DND-41 (cell line): Measurements from ENCODE around the gene CREBBP.

Experiments used
- ATAC-seq: fragments of 200-7000 bp; cut with Tn5 transposase; 3 replicates; pipeline ENCODE4 v1.9.1; 2021; ENCODE audit warnings: low read depth; ENCODE audit not compliant: insufficient read depth
- DNase-seq: peaks from one replicate; pipeline ENCODE4 v3.0.0-alpha.2; 2020
- H2AFZ ChIP-seq: 2 replicates; pipeline ENCODE4 v1.6.0; 2012; ENCODE audit warnings: low read depth, low read length
- H3K27ac ChIP-seq: 2 replicates; pipeline ENCODE4 v1.5.1; 2012; ENCODE audit warnings: low read length, inconsistent platforms
- H3K27me3 ChIP-seq: fragments of 200-600 bp; sonication (generic); 2 replicates; pipeline ENCODE4 v1.6.0; 2012; ENCODE audit warnings: low read length, mild to moderate bottlenecking, inconsistent platforms; ENCODE audit not compliant: insufficient read depth, poor library complexity
- H3K36me3 ChIP-seq: 2 replicates; pipeline ENCODE4 v1.5.1; 2012; ENCODE audit warnings: low read length, inconsistent platforms; ENCODE audit not compliant: insufficient read depth
- H3K4me1 ChIP-seq: 2 replicates; pipeline ENCODE4 v1.5.1; 2012; ENCODE audit warnings: mild to moderate bottlenecking, low read length; ENCODE audit not compliant: insufficient read depth
- H3K4me2 ChIP-seq: 2 replicates; pipeline ENCODE4 v1.6.0; 2012; ENCODE audit warnings: mild to moderate bottlenecking, moderate library complexity, low read length, inconsistent platforms; ENCODE audit not compliant: insufficient read depth
- H3K4me3 ChIP-seq, 2 experiments: fragments of 200-600 bp in 1 of 2; shearing (Covaris generic) in 1 of 2; 2 replicates each; pipeline ENCODE4 v1.5.1; 2012 to 2016; ENCODE audit warnings: inconsistent platforms in 2 of 2, low read length in 2 of 2, mild to moderate bottlenecking in 2 of 2, low read depth in 1 of 2, moderate library complexity in 1 of 2
- H3K79me2 ChIP-seq: 2 replicates; pipeline ENCODE4 v1.6.0; 2012; ENCODE audit warnings: low read length, inconsistent platforms; ENCODE audit not compliant: insufficient read depth
- H3K9ac ChIP-seq: 2 replicates; pipeline ENCODE4 v1.6.0; 2012; ENCODE audit warnings: low read depth, mild to moderate bottlenecking, inconsistent platforms, low read length, moderate library complexity
- H3K9me3 ChIP-seq: 2 replicates; pipeline ENCODE4 v1.5.1; 2012; ENCODE audit warnings: low read length, moderate library complexity, mild to moderate bottlenecking, inconsistent platforms; ENCODE audit not compliant: insufficient read depth, severe bottlenecking
- H4K20me1 ChIP-seq: 2 replicates; pipeline ENCODE4 v1.6.0; 2012; ENCODE audit warnings: low read length; ENCODE audit not compliant: insufficient read depth
- CTCF ChIP-seq: IDR thresholded peaks from 2 replicates; pipeline ENCODE4 v1.5.1; 2012; ENCODE audit warnings: borderline replicate concordance, low read length, moderate library complexity, mild to moderate bottlenecking; ENCODE audit not compliant: poor library complexity, severe bottlenecking; ENCODE audit errors: extremely low read depth
- EZH2 ChIP-seq: IDR thresholded peaks from 3 replicates; pipeline ENCODE4 v1.6.1; 2012; ENCODE audit warnings: borderline replicate concordance, low read depth, mild to moderate bottlenecking, moderate library complexity, low read length, inconsistent platforms; ENCODE audit not compliant: severe bottlenecking

Gene CREBBP

DNA sequence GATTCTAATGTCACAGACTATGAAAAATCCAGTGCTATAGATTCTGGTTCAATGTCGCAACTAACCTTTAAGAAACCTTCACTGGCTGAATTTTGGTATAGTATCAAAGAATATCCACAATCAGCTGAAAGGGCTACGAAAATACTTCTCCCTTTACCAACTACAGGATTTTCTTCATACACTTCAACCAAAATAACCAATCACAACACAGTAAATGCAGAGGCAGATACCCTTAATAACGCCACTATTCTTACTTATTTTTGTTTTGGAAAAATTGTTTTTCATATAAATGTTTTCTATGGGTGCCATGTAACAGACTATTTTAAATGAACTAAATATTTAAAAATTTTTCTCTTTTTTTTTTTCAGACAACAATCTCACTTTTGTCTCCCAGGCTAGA lies 114.3 kb downstream of the CREBBP start:
- H3K36me3 ChIP-seq: peaks cover 87% of the 10 kb centered on the region
- no peaks in the 10 kb centered on the region; the same call in 1 of the 2 replicates for H3K79me2 ChIP-seq
- ATAC-seq (no peak), DNase-seq (no peak)
- H3K4me1 ChIP-seq: no peaks in the 10 kb centered on the region
- no peak for TF ChIP-seq EZH2
- TF ChIP-seq CTCF: no peak
- no peak overlapping the region for H3K4me2 ChIP-seq
- H3K9me3 ChIP-seq: no peaks in the 10 kb centered on the region
- peaks cover 12% of the 10 kb centered on the region for H4K20me1 ChIP-seq
- no peak overlapping the region for H2AFZ ChIP-seq
- H3K27ac ChIP-seq: no peak overlapping the region
- no peaks in the 10 kb centered on the region for H3K27me3 ChIP-seq
- H3K4me3 ChIP-seq: no peak overlapping the region
- no peak overlapping the region for H3K9ac ChIP-seq

GRCh38 chr16:3764409-3764808 lies 116.1 kb downstream of the CREBBP start:
- Histone ChIP-seq H3K36me3 (peaks cover 84% of the 10 kb centered on the region), H3K79me2 (no peaks in the 10 kb centered on the region; the same call in 1 of the 2 replicates), H4K20me1 (peaks cover 15% of the 10 kb centered on the region), H3K4me1 (no peaks in the 10 kb centered on the region), H2AFZ (no peak overlapping the region), H3K9ac (no peak overlapping the region), H3K9me3 (no peaks in the 10 kb centered on the region), H3K27ac (no peak overlapping the region), H3K27me3 (no peaks in the 10 kb centered on the region), H3K4me2 (no peak overlapping the region), H3K4me3 (no peak overlapping the region)
- no peak for TF ChIP-seq EZH2
- no peak for TF ChIP-seq CTCF
- no peak for ATAC-seq
- DNase-seq: no peak

DNA sequence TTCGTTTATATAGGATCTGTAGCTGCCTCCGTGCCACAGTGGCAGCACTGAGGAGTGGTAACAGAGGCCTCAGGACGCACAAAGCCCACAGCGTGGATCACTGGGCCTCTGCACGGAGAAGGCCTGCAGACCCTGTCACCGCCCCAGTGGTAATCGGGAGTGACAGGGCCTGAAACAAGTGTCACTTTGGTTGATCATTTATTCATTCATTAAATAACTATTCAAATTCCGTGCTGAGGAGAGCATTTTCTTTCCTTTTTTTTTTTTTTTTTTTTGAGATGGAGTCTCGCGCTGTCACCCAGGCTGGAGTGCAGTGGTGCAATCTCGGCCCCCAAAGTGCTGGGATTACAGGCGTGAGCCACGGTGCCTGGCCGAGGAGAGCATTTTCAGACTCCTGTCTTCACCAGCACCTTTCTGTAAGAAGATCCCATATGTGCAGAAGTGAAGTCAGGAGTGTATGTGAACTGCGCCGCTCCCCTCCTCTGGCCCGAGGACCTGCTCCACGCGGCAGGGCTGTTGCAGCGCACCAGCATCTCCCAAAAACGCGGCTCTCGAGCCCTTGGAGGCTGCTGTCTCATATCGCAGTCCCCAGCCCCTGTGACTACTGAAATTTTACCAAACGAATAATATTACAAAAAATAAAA lies 118.3 kb downstream of the CREBBP start:
- Histone ChIP-seq H2AFZ (no peak overlapping the region), H3K4me2 (no peak overlapping the region), H3K36me3 (peaks cover 83% of the 10 kb centered on the region), H3K79me2 (no peaks in the 10 kb centered on the region; the same call in 1 of the 2 replicates), H3K9me3 (no peaks in the 10 kb centered on the region), H3K4me1 (no peaks in the 10 kb centered on the region), H3K9ac (no peak overlapping the region), H3K27me3 (no peaks in the 10 kb centered on the region), H3K4me3 (no peak overlapping the region), H3K27ac (no peak overlapping the region), H4K20me1 (peaks cover 24% of the 10 kb centered on the region)
- ATAC-seq (no peak), DNase-seq (no peak)
- no peak for TF ChIP-seq CTCF
- no peak for TF ChIP-seq EZH2
